Upper lobe of left lung (tissue), 6 donors: ENCODE measurements around the gene PLCH2. TPM values are rescaled to one million over a fixed set of nuclear protein-coding genes. Genes with fewer than 3 reads are reported as not detected.

Experiments used
- ATAC-seq, 2 donors: fragments of 200-7000 bp; cut with Tn5 transposase; one replicate each; pipeline ENCODE4 v1.9.1; 2022; ENCODE audit warnings: mild to moderate bottlenecking in 2 of 2, moderate library complexity in 2 of 2; ENCODE audit not compliant: low FRiP score in 2 of 2
- DNase-seq, 2 donors: peaks; one replicate each; pipeline ENCODE4 v3.0.0-alpha.2; 2019 to 2020
- H3K27ac ChIP-seq, 4 donors: fragments of 200-600 bp; sonication (generic); one replicate each; pipeline ENCODE4 v1.5.1; 2016 to 2019
- H3K27me3 ChIP-seq, 4 donors: fragments of 200-600 bp; sonication (generic); one replicate each; pipeline ENCODE4 v1.5.1; 2017 to 2019
- H3K36me3 ChIP-seq, 4 donors: fragments of 200-600 bp; sonication (generic); one replicate each; pipeline ENCODE4 v1.5.1; 2016 to 2019
- H3K4me1 ChIP-seq, 4 donors: fragments of 200-600 bp; sonication (generic); one replicate each; pipeline ENCODE4 v1.5.1; 2018 to 2019
- H3K4me3 ChIP-seq, 4 donors: fragments of 200-600 bp; sonication (generic); one replicate each; pipeline ENCODE4 v1.5.1; 2017 to 2019; ENCODE audit warnings: mild to moderate bottlenecking in 2 of 4, moderate library complexity in 1 of 4
- H3K9me3 ChIP-seq, 4 donors: fragments of 200-600 bp; sonication (generic); one replicate each; pipeline ENCODE4 v1.5.1; 2018 to 2019
- CTCF ChIP-seq, 6 experiments: fragments of 450-650 bp in 4 of 6; fragments of 200-600 bp in 2 of 6; sonication (generic) in 2 of 6; IDR thresholded peaks; one replicate each; pipeline ENCODE4 v1.5.1; 2016 to 2019; ENCODE audit warnings: antibody characterized with exemption in 6 of 6
- EP300 ChIP-seq, 4 donors: sonication (generic); formaldehyde crosslinking; IDR thresholded peaks; one replicate each; pipeline ENCODE4 v1.5.1; 2017; ENCODE audit warnings: antibody characterized with exemption in 4 of 4, control low read depth in 2 of 4
- POLR2A ChIP-seq, 4 donors: fragments of 450-650 bp; IDR thresholded peaks; one replicate each; pipeline ENCODE4 v1.5.1; 2016 to 2017; ENCODE audit warnings: antibody characterized with exemption in 4 of 4, mild to moderate bottlenecking in 2 of 4
- POLR2AphosphoS5 ChIP-seq, 2 donors: sonication (generic); formaldehyde crosslinking; IDR thresholded peaks; one replicate each; pipeline ENCODE4 v1.5.1; 2017; ENCODE audit warnings: antibody characterized with exemption in 2 of 2
- WGBS, 2 donors: methylation state at CpG; one replicate each; pipeline ENCODE4 v1.1.5; 2017 to 2018; 5-methylcytosine and 5-hydroxymethylcytosine counted together
- total RNA-seq, 6 donors: library from RNA; depleted of rRNA in 4 of 6; stranded (reverse); fragments of >200 nt in 4 of 6; gene quantifications; one replicate each; pipeline versions ENCODE4 v1.1.0 to v1.2.1, GENCODE V29; 2016 to 2021
- donor health status: DM: no; HTN: no; CAD: no; lungs with moderate emphysema.
- donor health status: DM: no; HTN: yes; CAD: no; lungs with severe emphysema.

The PLCH2 gene
- total RNA-seq, 6 donors from 2014 or later: 1.5 to 7.3 (median 3.4) TPM

GRCh38 chr1:2499260-2499659, 23.2 kb downstream of the PLCH2 start:
- Histone ChIP-seq H3K4me3 (no peak overlapping the region), H3K27me3 (peaks cover 0 to 7% (median 0%) of the 10 kb centered on the region in 4 donors), H3K4me1 (peaks cover 3 to 13% (median 7%) of the 10 kb centered on the region in 4 donors), H3K36me3 (no peaks in the 10 kb centered on the region), H3K27ac (no peak overlapping the region), H3K9me3 (no peaks in the 10 kb centered on the region)
- no peak for DNase-seq
- 54 to 100% methylated on average over 1 to 4 of the region's 4 CpGs for WGBS, 2 donors
- no peak for ATAC-seq
- no peak for TF ChIP-seq CTCF (IDR thresholded peaks at IDR 0.05)
- TF ChIP-seq EP300 (IDR thresholded peaks at IDR 0.05): no peak
- TF ChIP-seq POLR2AphosphoS5 (IDR thresholded peaks at IDR 0.05): no peak
- TF ChIP-seq POLR2A (IDR thresholded peaks at IDR 0.05): no peak

GRCh38 chr1:2499986-2500596, 24.0 kb downstream of the PLCH2 start:
- ATAC-seq (no peak), DNase-seq (peak in 1 of 2 donors; percentile 79)
- 55 to 85% methylated on average over 12 to 19 of the region's 19 CpGs for WGBS, 2 donors
- Histone ChIP-seq H3K36me3 (no peaks in the 10 kb centered on the region), H3K27me3 (peaks cover 0 to 7% (median 0%) of the 10 kb centered on the region in 4 donors), H3K4me3 (no peak overlapping the region), H3K9me3 (no peaks in the 10 kb centered on the region), H3K4me1 (peaks cover 3 to 18% (median 7%) of the 10 kb centered on the region in 4 donors), H3K27ac (no peak overlapping the region)
- TF ChIP-seq POLR2A (IDR thresholded peaks at IDR 0.05) (no peak), EP300 (IDR thresholded peaks at IDR 0.05) (no peak), CTCF (IDR thresholded peaks at IDR 0.05) (no peak)

GRCh38 chr1:2501041-2501819, 25.1 kb downstream of the PLCH2 start:
- no peaks in the 10 kb centered on the region for H3K36me3 ChIP-seq
- WGBS, 2 donors: 72 to 75% methylated on average over 9 to 12 of the region's 28 CpGs
- no peak for ATAC-seq

GRCh38 chr1:2501820-2502119, 25.7 kb downstream of the PLCH2 start:
- no peak for DNase-seq
- peaks cover 0 to 7% (median 0%) of the 10 kb centered on the region in 4 donors for H3K27me3 ChIP-seq
- H3K9me3 ChIP-seq: no peaks in the 10 kb centered on the region
- H3K36me3 ChIP-seq: no peaks in the 10 kb centered on the region
- ATAC-seq: no peak
- H3K4me3 ChIP-seq: no peak overlapping the region
- H3K4me1 ChIP-seq: peaks cover 3 to 29% (median 7%) of the 10 kb centered on the region in 4 donors
- TF ChIP-seq CTCF (IDR thresholded peaks at IDR 0.05) (no peak), POLR2A (IDR thresholded peaks at IDR 0.05) (no peak), POLR2AphosphoS5 (IDR thresholded peaks at IDR 0.05) (no peak), EP300 (IDR thresholded peaks at IDR 0.05) (no peak)
- 70% methylated on average over 2 of the region's 7 CpGs; no CpG with 5 or more reads in 1 of the 2 donors for WGBS, 2 donors
- H3K27ac ChIP-seq: no peak overlapping the region

More at GRCh38 chr1:2501041-2501819, 25.1 kb downstream of the PLCH2 start:
- peak in 1 of 2 donors; percentile 79 for DNase-seq
- Histone ChIP-seq H3K27me3 (peaks cover 0 to 7% (median 0%) of the 10 kb centered on the region in 4 donors), H3K4me1 (peaks cover 3 to 23% (median 7%) of the 10 kb centered on the region in 4 donors), H3K9me3 (no peaks in the 10 kb centered on the region), H3K27ac (no peak overlapping the region), H3K4me3 (no peak overlapping the region)
- TF ChIP-seq POLR2AphosphoS5 (IDR thresholded peaks at IDR 0.05) (no peak), CTCF (IDR thresholded peaks at IDR 0.05) (no peak), EP300 (IDR thresholded peaks at IDR 0.05) (no peak), POLR2A (IDR thresholded peaks at IDR 0.05) (no peak)
